HG03280 (cell line): ENCODE measurements around the gene ARFGAP3.

Experiments used
- ATAC-seq: cut with Tn5 transposase; IDR thresholded peaks from one replicate; pipeline ENCODE4 v1.9.1; 2021; ENCODE audit warnings: mild to moderate bottlenecking, moderate library complexity; ENCODE audit not compliant: unreplicated experiment

The ARFGAP3 gene

GRCh38 chr22:42884616-42885375, 27.7 kb upstream of the ARFGAP3 start:
- ATAC-seq, result no peak

GRCh38 chr22:42883970-42884369, 26.9 kb upstream of the ARFGAP3 start:
- no peak for ATAC-seq

DNA sequence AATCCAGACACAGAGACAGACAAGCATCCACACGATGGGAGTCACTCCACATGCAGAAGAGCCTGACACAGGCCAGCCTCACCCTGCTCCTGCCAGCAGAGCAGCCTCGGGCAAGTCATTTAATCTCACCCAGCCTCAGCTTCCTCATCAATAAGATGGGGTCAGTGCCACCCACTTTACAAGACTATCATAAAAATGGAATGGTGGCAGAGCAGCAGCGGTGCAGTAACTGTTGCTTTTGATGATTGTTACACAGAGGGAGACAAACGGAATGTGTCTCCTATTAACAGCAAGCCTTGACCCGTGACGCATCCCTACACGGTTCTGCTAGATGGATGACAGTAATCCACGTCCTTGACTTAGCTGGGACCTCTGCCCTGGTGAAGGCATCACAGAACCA, 26.0 kb upstream of the ARFGAP3 start:
- ATAC-seq, result no peak

GRCh38 chr22:42881982-42882656, 25.0 kb upstream of the ARFGAP3 start:
- ATAC-seq, result no peak

GRCh38 chr22:42881298-42881697, 24.2 kb upstream of the ARFGAP3 start:
- ATAC-seq, result no peak

DNA sequence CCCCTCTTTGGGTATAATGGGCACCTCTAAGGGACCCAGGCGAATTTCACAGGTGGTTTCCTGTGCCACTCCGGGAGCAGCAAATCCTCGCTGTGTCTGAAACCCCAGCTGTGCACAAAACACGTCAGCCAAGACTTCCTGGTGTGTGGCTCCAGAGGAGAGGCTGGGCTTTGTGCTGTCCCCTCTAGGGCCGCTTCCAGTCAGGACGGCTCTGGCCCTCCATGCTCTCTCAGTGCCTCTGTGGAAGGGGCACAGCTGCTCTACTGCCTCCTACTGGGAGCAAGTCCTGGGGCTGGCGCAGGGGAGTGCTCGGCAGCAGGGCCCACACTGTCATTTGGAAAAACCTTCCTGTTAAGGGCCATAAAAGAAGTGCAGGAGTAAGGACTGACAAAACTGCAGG, 23.7 kb upstream of the ARFGAP3 start:
- no peak for ATAC-seq

DNA sequence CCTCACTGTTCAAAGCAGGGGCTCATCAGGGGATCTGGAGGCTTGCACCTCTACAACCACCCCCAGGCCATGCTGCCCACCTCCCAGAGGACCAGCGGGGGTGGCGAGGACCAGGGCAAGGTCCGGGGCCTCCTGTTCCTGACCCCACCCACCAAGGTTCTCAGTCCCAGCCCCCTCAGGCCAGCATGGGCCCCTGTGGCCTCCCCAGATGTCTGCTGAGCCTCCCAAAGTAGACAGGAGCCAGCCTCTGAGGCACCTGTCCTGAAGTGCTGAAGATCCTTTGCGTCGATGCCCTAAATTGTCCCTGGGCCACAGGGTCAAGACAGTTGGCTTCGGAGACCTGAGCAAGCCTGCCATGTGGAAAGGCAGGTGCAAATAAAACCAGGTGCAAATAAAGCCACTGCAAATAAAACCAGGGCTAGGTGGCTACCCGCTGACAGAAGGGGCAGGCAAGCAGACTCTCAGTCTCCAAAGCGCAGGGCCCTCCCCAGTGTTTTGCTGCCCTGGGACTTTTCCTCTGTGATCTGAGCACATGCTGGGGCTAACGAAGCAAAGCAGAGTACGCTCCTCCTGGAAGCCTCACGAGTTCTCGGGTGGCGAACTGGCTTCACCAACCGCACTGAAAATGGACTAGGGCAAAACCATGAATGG, 22.4 kb upstream of the ARFGAP3 start:
- ATAC-seq, result no peak

DNA sequence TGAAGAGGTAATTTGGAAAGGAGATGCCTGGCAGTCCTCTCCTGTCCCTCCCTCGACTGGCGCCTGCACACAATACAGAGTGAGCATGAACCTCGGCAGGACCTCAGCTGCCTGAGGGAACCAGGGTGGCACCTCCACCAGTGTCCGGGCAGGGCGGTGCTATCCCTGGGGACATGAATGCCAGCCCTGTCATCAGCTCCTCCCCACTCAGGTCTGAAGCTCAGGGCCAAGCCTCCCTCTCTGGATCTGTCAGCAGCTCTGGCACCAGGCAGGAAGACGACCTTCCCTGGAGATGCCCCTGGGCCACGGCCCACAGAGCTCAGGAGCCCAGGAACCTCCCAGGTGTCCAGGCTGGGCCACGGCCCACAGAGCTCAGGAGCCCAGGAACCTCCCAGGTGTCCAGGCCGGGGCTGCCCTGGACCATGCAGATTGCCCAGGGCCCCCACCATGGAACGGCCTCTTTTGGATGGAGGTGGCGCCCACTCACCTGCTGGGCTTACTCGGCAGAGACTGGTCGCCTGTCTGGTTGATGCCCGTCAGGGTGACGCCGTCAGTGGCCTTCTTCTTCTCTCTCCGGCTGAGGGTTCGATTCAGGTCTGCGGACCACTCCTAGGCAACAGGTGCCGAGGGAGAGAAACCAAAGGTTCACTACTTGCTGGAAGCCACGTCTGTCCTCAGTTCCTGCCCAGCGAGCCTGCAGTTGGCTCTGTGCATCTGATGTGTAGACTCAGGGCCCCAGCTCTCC, 21.7 kb upstream of the ARFGAP3 start:
- ATAC-seq, result no peak

GRCh38 chr22:42877597-42878340, 20.7 kb upstream of the ARFGAP3 start:
- no peak for ATAC-seq

DNA sequence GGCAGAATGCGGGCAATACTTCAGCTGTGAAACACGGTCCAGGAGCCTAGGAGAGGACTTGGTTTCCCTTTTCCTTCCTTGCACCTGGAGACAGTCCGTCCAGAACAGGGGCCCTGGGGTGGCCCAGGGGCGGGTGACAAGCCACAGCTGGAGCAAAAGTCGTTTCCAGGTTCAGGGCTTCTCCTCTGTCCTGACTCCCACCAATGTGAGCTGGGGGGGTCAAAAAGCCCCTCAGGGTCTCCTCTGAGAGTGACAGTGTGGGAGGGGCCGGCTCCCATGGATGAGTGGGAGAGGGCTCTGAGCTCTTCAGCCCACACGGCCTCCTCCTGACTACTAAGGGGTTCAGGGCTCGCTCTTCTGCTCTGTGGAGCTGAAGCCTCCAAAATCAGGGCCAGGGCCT, 20.1 kb upstream of the ARFGAP3 start:
- ATAC-seq, result no peak

DNA sequence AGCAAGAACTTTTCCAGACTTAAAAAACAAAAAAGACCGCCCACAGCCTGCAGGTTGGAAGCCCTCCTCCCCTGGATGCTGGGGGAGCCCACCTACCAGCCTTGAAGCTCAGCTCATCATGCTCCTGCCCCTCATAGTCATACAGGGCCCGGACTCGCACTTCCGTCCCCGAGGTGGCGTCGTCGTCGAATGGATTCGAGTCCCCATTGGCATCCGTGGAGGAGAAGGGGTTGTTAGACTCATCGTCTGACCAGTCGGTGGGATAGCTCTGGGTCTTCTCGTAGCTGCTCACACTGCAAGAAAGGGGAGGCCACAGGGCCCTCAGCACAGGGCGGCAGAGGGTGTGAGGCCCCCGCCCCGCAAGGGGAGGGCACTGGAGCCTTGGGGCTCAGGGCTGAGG, 19.0 kb upstream of the ARFGAP3 start:
- ATAC-seq, result no peak

- no peak for ATAC-seq
These were observed 16.9 kb upstream of the ARFGAP3 start for GRCh38 chr22:42874010-42874409.

DNA sequence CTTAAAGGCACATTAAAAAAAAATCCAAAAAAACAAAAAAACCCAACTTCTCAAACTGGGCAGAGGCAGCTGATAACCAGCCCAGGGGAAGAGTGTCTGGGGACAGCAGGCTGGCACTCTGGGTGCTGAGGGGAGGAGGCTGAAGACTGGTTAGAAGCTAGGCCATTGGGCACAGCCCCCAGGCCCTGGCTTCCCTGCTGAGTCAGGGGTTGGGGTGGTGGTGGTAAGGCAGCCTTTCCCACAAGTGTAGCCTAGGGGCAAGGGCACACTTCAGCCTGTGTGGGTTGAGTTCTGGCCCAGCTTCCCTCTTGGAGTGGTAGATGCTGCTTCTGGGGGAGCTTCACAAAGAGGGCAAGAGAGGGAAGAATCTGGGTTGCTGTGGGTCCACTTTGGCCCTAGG, 16.3 kb upstream of the ARFGAP3 start:
- ATAC-seq, result no peak

DNA sequence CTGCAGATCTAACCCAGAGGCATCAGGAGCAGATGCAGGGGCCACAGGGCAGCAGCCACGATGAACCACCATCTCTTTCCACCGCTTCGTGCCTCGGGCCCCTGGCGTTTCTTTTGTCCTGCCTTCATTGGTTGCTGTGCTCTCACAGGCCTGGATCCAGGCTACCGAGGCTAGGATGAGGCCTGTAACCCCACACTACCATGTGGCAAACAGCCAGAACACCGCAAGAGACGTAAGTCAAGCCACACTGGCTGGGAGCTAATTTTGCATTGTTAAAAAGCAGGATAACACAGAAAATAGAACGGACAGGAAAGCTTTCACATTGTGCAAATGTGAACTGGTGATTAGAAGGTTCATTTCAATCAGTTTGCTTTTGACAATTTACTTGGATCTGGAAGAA, 15.7 kb upstream of the ARFGAP3 start:
- ATAC-seq, result no peak

GRCh38 chr22:42871146-42872050, 14.3 kb upstream of the ARFGAP3 start:
- ATAC-seq, result no peak

DNA sequence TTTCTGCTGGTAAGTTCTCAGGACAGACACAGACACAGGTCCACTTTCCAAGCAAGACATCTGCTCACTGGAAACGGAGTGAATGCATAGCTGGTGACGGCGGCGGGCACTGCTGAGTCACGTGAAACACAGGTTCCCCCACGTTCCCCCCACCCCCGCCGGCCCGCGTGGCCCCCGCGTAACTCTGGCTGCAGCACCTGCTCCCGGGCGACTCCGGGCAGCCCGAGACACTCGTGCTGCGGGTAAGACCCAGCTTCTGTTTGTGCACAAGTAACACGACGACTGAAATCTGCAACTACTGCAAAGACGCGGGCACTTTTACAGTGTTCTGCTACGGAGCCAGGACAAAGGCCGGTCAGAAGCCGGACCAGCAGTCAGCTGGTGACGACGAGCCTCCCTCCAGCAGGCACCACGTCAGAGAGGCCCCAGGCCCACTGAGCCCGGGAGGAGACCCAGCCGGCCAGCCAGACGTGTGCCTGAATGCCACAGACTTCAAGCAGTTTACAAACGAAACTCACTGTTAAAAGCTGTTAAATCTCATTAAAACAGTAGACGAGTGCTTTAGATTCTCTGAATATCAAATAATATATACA, 12.9 kb upstream of the ARFGAP3 start:
- no peak for ATAC-seq

GRCh38 chr22:42869463-42869862, 12.4 kb upstream of the ARFGAP3 start:
- no peak for ATAC-seq

- no peak for ATAC-seq
These were observed 11.7 kb upstream of the ARFGAP3 start for GRCh38 chr22:42868751-42869251.

DNA sequence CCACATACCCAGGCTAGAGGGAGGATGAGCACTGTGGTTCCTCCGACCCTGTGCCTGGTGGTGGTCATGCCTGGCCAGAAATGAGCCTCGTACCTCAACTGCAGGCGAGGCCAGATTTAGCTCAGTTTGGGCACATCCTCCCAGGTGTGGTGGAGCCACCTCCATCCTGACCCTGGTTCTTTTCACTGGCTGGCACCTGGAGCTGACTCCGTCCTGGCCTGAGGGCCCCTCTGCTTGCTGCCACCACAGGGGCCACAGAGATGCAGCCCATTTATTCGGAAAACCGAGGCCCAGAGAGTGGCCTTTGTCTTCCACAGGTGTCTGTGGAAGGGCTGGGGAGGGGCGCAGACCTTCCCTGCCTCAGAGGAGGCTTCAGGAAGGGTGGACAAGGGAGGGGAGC, 9.0 kb upstream of the ARFGAP3 start:
- no peak for ATAC-seq
